NCI-H524 (cell line): ENCODE results near the gene SSNA1.

Experiments
- DNase-seq, 2 experiments: peaks; one replicate each; lab custom pipeline; 2025; lab: John Stamatoyannopoulos, UW

Gene SSNA1

DNA sequence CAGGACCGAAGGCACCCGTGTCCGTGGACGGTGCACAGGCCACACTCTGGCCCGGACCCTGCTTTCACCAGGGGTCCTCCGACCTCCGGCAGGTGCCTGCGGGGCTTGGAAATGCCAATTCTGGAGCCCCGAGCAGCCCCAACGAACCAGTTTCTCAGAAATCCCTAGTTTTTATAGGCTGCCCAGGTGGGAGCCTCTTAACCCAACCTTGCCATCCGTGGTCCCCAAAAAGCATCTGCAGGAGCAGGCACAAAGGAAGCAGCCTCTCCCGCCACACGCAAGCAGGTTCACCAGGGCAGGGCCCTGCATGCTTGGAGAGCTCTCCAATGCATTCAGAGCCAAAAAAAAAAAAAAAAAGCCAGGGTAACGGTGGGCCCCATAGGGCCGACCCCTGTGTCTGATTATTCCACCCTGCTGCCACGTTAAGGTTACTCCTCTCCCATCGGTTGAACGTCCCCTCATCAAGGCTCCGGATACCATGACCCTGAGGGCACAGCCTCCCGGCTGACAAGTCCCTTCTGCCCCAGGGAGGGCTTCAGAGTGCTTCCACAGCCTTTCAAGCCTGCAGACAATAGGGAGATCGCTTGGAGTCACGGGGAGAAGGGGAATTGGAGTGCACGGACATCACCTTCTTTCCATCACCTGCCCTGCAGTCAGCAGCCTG lies 12.9 kb downstream of the SSNA1 start:
- no peak for DNase-seq

DNA sequence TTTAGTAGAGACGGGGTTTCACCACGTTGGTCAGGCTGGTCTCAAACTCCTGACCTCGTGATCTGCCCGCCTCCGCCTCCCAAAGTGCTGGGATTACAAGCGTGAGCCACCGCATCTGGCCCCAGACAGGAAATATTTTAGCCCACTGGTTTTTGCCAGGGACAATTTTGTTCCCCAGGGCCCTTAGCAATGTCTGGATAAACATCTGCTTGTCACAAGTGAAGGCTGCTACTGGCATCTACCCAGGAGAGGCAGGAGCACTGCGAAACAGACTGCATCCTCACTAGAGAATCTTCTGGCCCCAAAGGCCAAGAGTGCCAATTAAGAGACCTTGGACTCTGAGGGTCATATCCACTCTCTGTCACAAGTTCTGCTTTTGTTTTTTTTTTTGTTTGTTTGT lies 14.5 kb downstream of the SSNA1 start:
- DNase-seq = no peak

DNA sequence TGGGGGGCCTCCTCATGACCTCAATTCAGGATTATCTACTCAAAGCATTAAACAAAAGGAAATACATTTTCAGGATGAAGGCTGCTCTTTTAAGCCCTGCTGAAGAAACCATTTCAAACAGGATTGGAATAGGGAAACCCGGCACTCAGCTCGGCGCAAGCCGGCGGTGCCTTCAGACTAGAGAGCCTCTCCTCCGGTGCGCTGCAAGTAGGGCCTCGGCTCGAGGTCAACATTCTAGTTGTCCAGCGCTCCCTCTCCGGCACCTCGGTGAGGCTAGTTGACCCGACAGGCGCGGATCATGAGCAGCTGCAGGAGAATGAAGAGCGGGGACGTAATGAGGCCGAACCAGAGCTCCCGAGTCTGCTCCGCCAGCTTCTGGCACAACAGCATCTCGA lies 16.3 kb downstream of the SSNA1 start:
- DNase-seq = no peak

DNA sequence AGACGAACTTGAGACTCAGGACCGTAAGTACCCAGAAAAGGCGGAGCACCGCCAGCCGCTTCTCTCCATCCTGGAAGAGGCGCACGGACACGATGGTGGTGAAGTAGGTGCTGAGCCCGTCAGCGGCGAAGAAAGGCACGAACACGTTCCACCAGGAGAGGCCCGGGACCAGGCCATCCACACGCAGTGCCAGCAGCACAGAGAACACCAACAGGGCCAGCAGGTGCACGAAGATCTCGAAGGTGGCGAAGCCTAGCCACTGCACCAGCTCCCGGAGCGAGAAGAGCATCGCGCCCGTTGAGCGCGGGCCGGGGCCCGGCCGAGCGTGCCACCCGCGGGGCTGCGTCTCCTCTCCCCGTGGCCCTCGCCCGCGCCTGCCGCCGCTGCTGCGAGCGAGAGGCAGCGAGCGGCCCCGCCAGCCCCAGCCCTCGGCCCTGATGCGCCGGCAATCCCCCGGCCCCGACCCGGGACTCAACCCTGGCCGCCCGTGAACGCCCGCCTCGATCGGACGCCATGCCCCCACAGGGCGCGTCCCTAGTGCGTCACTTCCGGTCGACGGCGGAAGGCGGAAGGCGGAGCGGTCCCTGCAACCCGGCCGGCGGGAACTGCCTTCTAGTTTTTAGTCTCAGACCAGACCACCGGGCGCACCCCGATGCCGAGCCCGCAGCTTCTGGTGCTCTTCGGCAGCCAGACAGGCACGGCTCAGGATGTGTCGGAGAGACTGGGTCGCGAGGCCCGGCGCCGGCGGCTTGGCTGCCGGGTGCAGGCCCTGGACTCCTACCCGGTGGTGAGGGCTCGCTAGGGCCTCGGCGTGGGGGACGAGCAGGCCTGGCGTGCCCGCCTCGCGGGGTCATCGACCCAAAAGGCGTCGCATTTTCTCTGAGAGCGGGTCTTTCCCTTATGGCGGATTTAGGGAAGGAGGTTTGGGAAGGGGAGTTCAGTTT lies 16.9 kb downstream of the SSNA1 start, which contains the start of the genes NDOR1 and TMEM203:
Gene NDOR1, plus strand, starts transcription at position 575 of the 944 bp plus-strand sequence. Its CDS starts 78 bp downstream, at position 653.
Gene TMEM203, minus strand, starts transcription at position 523 of the 944 bp plus-strand sequence. Its CDS starts 234 bp downstream, at position 289.
- peak; percentile 44 to 79 for DNase-seq

DNA sequence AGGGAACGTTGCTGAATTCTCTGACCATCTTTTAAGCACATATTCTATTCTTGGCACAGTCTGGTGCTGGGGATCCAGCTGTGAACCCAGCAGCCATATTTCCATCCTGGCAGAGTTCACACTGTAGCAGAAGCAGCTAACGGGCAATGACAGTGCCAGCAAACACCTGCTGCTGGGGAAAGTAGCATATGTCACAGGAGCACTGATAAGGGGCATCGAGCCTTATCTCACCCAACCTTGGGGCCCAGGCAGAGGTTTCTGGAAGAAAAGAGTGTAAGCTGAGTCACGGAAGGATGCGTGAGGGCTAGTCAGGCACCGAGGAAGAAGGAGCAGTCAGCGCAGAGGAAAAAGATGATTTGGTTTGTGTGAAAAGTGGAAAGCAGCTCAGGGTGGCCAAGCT lies 18.1 kb downstream of the SSNA1 start:
- DNase-seq = no peak

DNA sequence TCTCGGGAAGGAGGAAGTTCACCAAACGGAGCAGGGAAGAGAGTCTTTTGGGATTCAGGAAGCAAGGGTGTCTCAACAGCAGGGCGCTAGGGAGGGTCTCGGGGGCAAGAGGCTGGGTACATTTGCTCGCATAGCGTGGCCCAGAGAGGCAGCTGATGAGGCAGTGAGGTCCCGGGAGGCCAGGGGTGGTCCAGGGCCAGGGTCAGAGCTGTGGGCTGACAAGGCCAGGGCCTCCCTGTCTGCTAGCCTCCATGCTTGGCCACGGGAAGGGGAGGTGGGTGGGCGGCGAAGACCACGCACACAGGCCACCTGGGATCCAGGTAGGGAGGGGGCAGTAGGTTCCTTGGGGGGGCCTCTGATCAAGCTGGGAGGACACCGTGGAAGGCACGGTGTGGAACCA lies 23.1 kb downstream of the SSNA1 start:
- DNase-seq = no peak

DNA sequence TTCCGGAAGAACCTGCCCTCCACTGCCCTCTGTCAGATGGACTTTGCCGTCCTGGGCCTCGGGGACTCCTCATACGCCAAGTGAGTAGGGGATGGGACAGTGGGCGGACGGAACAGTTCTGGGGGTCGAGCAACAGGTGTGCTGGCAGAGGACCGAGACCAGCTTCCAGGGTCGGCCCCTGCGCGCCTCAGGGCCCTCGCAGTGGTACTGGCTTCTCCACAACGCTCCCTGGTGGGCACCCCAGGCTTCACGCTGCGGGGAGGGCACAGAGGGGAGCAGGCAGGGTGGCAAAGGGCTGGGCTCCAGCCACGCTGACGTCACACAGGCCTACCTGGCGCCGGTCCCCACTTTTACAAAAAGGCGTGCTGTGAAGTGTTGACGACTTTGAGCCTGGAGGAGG lies 24.0 kb downstream of the SSNA1 start:
- DNase-seq = no peak

DNA sequence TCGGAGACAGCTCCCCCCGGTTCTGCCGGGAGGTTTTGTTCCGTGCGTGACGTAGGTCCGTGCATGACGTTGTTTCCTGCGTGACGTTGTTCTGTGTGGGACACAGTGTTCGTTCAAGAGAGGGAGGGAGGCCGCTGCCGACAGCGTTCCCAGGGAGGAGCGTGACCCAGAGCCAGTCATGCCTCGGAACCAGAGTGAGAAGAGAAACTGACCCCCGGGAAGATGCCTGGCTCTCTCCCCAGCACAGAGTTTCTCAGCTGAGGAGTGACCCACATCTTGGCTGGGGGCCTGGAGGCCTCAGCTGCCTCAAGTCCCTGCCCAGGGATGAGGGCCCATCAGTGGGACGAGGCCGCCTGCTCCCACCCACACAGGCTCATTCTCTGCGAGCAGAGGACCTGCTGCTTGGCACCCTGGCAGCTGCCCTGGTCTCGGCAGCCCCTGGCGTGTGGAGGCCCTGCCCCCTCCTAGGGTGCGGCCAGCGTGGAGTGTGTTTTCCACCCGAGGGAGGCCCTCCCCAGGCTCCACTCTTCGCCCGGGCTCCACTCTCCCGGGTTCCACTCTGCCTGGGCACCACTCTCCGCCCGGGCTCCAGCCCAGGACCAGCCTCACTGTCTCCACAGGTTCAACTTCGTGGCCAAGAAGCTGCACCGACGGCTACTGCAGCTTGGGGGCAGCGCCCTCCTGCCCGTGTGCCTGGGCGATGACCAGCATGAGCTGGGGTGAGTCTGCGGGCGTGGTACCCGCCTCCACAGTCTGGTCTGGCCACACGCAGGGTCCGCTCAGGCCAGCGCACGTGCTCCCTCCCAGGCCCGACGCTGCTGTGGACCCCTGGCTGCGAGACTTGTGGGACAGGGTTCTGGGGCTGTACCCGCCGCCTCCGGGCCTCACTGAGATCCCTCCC lies 24.9 kb downstream of the SSNA1 start:
- DNase-seq = no peak

DNA sequence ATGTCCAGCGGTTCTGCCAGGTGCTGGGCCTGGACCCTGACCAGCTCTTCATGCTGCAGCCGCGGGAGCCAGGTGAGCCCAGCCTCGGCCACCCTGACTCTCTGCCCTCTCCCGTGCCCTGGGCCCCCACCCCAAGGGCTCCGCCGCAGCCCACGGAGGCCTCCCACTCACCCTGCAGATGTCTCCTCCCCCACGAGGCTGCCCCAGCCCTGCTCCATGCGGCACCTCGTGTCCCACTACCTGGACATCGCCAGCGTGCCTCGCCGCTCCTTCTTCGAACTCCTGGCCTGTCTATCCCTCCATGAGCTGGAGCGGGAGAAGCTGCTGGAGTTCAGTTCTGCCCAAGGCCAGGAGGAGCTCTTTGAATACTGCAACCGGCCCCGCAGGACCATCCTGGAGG lies 26.1 kb downstream of the SSNA1 start:
- no peak for DNase-seq

DNA sequence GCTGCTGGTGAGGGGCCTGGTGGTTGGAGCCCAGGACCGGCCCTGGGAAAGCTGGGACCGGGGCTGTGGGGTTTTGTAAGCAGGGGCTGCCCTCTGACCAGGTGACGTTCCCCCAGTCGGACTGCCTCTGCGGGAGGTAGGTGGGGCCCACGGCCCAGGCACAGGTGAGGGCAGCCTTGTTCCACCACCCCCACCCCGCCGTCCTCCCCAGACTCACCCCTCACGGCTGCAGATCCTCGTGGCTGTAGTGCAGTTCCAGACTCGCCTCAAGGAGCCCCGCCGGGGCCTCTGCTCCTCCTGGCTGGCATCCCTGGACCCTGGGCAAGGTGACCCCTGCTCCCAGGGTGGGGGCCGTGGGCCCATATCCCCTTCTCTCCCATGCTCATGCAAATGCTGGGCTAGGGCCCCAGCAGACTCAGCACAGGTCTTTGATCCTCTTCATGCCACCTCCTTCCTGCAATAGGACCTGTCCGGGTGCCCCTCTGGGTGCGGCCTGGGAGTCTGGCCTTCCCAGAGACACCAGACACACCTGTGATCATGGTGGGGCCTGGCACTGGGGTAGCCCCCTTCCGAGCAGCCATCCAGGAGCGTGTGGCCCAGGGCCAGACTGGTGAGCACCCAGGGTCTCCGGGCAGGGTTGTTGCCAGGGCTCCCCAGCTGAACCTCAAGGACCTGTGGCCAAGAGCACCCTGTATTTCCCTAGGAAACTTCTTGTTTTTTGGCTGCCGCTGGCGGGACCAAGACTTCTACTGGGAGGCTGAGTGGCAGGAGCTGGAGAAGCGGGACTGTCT lies 26.9 kb downstream of the SSNA1 start:
- DNase-seq = no peak

DNA sequence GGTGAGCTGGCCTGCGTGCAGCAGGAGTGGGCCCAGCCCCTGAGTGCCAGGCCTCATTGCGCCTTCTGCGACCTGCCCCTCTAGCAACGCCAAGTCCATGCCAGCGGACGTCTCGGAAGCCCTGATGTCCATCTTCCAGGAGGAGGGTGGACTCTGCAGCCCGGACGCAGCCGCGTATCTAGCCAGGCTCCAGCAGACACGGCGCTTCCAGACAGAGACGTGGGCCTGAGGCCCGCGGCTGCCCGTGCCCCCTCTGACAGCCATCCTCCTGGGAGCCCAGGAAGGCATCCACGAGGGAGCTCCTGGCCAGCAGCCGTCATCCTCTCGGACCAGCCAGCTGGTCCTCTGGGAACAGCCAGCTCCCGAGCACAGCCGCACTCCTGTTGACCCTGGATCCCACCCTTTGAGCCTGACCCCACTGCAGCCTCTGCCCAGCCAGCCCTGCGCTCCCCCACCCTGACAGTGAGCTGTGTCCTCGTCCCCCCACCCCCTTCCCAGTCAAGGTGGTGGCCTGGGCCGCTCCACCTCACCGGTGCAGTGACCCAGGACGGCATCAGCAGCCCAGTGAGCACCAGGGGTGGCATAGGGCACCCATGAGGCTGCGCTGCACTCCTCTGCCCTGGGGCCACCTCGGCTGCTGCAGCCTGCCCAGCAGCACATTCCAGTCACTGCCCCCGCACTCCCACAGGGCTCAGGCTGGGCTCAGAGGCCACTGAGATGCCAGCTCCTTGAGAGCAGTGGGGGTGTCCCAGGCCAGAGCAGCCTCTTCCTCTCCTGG lies 27.9 kb downstream of the SSNA1 start:
- DNase-seq = no peak

DNA sequence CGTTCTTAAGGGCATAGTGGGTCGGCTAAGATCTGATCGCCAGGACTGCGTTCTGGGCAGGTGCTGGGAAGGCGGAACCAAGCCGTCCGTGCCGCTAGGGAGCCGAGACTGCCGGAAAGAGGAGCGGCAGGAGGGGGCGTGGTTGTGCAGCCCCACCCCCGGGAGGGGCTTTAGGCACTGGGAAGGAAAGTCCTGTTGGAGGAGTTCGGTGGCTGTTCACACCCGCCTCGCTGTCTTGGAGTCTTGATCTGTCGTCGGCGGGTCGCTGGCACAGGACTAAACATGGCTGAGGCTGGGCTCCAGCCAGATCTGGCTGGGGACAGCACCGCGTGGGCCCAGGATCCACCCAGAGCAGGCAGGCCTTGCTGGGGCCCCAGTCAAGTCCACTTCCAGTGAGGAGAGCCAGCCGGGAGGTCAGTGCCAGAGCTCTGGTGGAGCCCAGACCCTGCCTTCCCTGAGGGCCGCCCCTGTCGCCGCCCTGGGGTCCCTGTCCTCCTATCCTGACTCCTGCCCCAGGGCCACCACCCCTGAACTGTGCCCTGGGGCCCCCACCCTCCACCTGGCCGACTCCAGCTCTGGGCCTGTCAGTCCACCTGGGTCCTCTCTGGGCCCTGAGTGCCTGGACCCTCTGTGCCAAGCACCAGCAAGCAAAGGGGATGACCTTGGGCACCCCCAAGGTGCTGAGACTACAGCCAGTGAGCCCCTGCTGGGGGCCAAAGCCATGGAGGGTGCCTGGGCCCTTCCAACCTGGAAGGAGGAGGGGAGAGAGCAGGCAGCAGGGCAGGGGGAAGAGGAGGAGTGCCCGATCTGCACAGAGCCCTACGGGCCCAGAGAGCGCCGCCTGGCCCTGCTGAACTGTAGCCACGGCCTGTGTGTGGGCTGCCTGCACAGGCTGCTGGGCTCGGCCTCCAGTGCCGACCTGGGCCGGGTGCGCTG lies 29.1 kb downstream of the SSNA1 start:
- DNase-seq = no peak

DNA sequence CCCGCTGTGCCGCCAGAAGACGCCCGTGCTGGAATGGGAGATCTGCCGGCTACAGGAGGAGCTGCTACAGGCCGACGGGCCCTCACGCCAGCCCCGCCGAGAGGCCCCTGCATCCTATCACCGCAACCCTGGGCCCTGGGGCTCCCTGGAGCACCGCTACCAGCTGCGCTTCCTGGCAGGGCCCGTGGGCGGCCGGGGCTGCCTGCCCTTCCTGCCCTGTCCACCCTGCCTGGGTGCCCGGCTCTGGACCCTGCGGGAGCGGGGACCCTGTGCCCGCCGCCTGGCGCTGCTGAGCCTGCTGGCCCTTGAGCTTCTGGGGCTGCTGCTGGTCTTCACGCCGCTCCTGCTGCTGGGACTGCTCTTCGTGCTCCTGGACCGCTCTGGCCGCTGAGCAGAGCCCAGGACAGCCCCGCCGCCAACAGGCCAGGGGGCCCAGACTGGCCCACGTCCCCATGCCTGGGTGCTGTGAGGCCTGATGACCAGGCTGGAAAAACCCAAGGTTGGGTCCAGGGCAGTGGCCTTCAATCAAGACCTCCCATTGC lies 29.8 kb downstream of the SSNA1 start:
- DNase-seq = no peak

DNA sequence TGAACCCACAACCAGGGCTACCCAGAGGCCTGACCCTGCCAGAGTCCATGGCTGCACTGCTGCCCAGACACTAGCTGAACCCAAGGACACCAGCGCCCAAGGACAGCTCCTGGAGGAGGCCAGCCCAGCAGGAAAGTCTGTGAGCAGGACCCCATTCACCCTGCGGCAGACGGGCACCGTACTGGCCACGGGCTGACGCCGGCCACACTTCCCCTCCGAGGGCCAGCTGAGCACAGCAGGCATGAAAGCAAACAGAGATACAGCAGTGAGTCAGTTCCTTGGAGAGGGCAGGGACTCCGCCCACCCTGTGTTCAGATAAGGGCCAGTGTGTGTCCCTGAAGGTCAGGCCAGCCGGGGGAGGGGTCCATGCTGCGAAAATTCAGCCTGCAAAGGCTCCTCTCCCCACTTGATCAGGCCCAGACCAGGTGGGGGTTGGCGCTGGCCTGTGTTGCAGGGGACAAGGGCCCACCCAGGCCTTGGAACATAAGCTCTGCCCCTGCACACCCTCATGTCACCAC lies 30.3 kb downstream of the SSNA1 start:
- no peak for DNase-seq

DNA sequence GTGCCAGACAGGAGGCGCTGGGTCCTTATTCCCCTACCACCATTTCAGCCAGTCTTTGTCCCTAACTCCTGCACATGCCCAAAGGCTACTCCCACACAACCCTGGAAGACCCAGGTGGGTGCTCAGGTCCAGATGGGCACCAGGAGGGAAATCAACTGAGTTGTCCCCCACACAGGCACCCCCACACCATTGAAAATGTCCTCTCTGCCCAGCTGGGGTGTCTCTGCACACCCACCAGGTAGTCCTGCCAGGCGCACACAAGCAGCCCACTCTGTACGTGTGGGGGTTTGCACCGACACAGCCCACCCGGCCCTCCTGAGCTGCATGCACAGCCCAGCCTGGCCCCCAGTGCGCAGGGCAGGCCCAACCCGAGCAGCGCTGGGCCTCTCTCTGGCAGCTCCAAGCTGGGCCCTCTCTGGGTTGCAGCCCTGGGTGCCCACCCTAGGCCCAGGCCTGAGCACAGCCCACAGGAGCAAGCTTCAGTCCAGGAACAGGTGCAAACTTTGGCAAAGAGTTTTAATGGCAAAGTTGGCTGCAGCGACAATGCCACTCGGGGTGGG lies 31.4 kb downstream of the SSNA1 start:
- DNase-seq = no peak

DNA sequence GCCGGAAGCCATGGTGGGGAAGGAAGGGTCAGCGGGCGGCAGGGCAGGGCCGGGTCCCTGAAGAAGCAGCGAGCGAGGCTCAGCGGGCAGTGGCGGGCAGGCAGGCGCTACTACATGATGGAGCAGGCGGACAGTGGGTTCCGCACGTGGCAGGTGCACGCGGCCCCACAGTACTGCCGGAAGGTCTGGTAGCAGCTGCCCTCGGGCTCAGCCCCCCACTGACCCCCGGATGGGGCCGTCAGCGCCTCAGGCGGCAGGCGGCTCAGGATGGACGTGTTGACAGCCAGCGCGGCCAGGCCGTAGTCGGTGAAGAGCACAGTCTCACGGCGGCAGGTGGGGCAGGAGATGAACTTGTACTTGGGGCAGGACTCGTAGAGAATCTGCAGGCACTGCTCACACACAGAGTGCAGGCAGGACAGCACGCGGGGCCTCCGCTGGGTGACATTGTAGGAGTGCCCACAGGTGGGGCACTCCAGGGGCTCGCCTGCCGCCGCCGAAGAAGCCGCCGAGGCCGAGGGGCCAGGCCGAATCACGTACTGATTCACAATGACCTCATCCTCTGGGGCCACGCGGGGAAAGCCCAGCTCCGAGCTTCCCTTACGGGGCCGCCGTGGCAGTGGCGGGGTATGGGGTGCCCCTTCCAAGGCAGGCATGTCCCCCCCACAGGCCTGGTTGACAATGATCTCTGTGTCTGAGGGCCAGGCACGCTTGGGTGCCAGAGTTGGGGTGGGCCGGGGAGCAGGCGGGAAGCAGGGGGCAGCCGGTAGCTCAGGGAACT lies 32.0 kb downstream of the SSNA1 start:
- no peak for DNase-seq

DNA sequence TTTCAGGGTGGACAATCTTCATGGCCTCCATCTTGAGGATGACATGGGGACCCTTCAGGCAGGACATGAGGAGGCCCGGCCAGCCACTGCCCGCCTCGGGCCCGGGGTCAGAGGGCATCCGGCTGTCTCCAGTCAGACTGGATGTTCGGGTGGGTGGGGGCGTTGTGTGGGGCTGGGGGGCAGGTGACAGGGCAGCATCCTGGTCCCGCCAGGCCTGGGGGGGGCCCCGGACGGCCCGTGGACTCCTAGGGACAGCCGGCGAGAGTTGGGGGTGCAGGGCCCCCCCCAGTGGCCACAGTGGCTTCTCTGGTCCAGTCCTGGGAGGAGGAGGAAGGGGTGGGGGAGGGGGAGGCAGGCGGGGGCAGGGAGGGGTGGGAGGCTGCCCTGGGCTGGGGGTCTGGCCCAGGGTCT lies 32.6 kb downstream of the SSNA1 start:
- no peak for DNase-seq
